Stimulated activated naive CD8-positive, alpha-beta T cell treated with anti-CD3 and anti-CD28 coated beads, Interleukin-15, Interleukin-2, amounts not matched to agents 100 ng/mL and 50 ng/mL, for 24 hours (primary cell): ENCODE results near the gene PTGER3.

Experiments
- H3K27ac Mint-ChIP-seq: one replicate; pipeline ENCODE4 v1.8.0; 2021; ENCODE audit warnings: mild to moderate bottlenecking, mixed read lengths
- H3K27me3 Mint-ChIP-seq: one replicate; pipeline ENCODE4 v1.8.0; 2021; ENCODE audit warnings: mixed read lengths
- H3K36me3 Mint-ChIP-seq: one replicate; pipeline ENCODE4 v1.8.0; 2021; ENCODE audit warnings: low read depth, mixed read lengths
- H3K4me1 Mint-ChIP-seq: one replicate; pipeline ENCODE4 v1.8.0; 2021; ENCODE audit warnings: low read depth, mixed read lengths
- H3K4me3 Mint-ChIP-seq: one replicate; pipeline ENCODE4 v1.8.0; 2021; ENCODE audit warnings: mild to moderate bottlenecking, mixed read lengths
- H3K9me3 Mint-ChIP-seq: one replicate; pipeline ENCODE4 v1.8.0; 2021; ENCODE audit warnings: mixed read lengths

The PTGER3 gene

DNA sequence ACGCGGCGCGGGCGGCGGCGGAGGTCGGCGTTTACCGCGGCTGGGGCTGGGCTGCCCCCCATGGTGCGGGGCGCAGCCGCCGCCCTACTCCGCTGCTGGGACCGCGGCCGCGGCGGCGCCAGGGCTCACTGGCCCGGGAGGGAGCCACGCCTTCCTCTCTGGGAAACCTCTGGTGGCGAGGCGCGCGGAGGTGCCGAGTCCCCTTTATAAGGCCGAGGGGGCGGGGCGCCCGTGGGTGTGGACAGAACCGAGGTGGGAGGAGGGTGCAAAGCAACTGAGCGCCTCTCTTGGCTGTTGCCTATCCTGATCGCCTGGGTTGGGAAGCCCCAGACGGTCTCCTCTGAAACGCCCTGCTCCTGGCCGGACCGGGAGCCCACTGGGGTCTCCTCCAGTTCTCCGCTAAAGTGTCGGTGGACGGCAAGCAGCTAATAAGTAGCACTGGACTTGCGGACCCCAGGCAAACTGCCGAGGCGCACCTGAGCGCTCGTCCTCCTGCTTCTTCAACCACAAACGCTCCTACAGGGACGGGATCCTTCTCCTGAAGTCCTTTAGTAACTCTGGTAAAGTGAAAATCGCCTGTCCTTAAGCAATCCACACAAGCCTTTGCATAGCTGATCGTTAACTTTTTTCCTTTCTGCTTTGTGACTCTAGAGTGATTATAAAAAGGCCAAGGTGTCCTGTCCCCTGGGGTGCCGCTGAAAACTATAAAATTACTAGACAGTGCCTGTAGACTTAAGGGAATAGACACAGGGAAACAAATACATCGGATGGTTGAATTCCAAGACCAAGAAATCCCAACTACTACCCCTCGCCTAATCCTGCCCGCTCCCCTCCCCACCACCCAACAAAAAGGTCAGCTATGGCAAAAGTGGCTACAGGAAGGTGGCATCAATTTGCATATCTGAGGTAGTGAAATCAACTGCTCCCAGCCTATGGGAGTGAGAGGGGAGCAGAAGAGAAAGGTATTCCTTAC, at the start of gene PTGER3:
Gene PTGER3 (minus strand): TSS at position 182 of the 973 bp plus-strand sequence. CDS start 239 bp downstream, outside the sequence.
- H3K4me3 Mint-ChIP-seq: peak within 1 kb of the TSS; percentile 70
- peaks cover 44% of the 10 kb centered on the region for H3K27me3 Mint-ChIP-seq
- H3K4me1 Mint-ChIP-seq: peaks cover 15% of the 10 kb centered on the region
- no peak within 1 kb of the TSS for H3K27ac Mint-ChIP-seq
- no peaks in the 10 kb centered on the region for H3K9me3 Mint-ChIP-seq
- no peaks in the 10 kb centered on the region for H3K36me3 Mint-ChIP-seq

DNA sequence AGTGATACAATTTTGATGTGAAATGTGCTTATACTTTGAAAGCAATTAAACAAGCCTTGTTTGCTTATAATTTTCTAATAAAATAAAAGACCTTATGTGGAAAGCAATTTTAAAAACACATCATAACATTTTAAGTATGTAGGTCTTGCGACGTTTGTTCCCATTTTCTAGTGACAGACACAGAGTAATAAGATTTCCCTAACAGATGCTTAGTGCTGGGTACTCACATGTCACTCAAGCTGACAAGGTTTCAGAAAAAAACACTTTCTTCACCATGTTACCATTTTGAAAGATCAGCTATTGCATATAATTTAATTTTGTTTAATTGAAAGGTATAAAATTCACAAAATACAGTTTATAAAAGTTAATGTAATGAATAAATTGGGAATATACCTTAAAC, 47.3 kb upstream of the PTGER3 start:
- no peaks in the 10 kb centered on the region for H3K4me1 Mint-ChIP-seq
- no peaks in the 10 kb centered on the region for H3K36me3 Mint-ChIP-seq
- no peak overlapping the region for H3K4me3 Mint-ChIP-seq
- H3K9me3 Mint-ChIP-seq: no peaks in the 10 kb centered on the region
- peaks cover 11% of the 10 kb centered on the region for H3K27me3 Mint-ChIP-seq
- H3K27ac Mint-ChIP-seq: no peak overlapping the region

DNA sequence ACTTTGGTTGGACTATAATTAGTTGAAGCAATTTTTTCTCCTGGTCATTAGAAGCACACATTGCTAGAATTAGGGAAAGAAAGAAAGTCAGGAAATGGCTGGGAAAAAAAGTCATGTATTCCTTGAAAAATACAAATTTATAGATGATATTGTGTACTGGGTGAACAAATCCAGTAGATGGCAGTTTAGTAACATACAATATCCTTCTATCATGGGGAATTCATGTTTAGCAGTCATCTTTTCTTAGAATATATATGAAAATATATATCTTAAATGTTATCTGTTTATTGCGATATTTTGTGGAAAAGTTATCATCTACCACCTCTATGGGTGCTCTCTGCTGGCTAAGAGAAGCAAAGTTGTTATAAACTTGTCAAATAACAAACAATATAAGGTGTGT, 46.3 kb upstream of the PTGER3 start:
- Mint-ChIP-seq H3K27me3 (peaks cover 10% of the 10 kb centered on the region), H3K9me3 (no peaks in the 10 kb centered on the region)

DNA sequence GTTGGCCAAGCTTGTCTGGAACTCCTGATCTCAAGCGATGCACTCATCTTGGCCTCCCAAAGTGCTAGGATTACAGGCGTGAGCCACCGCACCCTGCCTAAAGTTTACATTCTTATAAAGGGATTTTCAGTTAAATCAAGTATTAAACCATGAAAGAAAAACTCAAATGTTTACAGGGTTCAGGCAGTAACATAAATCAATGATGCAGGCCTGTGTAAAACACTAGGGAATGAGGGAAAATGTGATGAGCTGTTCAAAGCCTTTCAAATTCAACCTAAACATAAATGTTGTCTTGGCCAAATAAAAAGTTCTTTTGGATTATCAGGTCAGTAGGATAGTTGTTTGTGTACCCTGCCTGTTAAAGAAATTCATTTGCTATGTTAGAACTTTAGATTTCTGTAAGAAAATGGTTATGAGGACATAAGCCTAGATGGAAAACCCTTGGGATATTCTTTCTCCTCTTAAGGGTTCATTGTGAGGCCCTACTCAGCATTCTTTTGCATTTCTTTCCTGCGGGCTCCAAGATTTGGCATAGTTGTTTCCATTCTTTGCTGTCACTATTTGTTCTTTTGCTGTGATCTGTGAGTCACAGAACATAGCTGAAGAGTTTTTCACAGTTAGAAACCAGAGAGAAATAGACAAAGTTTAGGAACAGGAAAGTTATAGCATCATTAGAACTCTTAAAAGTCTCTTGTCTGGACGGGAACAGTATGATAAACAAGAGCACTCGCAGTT, 42.1 kb upstream of the PTGER3 start:
- Mint-ChIP-seq H3K4me1 (no peaks in the 10 kb centered on the region), H3K36me3 (no peaks in the 10 kb centered on the region), H3K27ac (no peak overlapping the region), H3K9me3 (no peaks in the 10 kb centered on the region), H3K27me3 (peaks cover 11% of the 10 kb centered on the region), H3K4me3 (no peak overlapping the region)

More for the DNA sequence above, 46.3 kb upstream of the PTGER3 start:
- no peak overlapping the region for H3K4me3 Mint-ChIP-seq
- H3K27ac Mint-ChIP-seq: no peak overlapping the region
- no peaks in the 10 kb centered on the region for H3K36me3 Mint-ChIP-seq
- H3K4me1 Mint-ChIP-seq: no peaks in the 10 kb centered on the region

DNA sequence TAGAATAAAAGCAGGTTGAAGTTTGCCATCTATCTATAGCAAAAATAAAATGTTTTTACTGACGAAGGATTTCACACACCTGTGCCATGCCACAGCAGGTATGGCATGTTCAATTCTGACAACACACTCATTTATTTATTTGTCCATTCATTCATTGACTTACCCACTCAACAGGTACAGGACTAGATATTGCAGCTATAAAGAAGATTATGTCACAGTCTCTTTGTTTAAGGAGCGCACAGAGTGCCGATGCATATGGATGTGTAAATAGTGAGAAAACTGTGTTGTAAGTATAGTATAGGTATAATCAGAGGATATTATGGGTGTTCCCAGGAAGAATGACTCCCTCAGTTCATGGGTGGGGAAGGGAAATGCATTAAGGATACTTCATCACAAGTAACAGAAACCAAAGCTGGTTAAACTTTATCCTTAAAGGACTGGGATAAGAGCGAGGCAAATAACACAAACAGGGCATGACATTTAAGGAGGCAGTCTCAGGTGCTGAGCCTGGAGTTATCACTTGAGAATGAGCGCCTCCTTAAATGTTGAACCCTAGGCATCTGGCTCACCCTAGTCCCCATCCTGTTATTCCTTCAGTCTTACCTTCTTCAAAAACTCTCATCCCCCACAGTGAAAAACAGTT, 41.1 kb upstream of the PTGER3 start:
- Mint-ChIP-seq H3K4me3 (no peak overlapping the region), H3K4me1 (no peaks in the 10 kb centered on the region), H3K27ac (no peak overlapping the region), H3K9me3 (no peaks in the 10 kb centered on the region), H3K27me3 (peaks cover 11% of the 10 kb centered on the region), H3K36me3 (no peaks in the 10 kb centered on the region)

DNA sequence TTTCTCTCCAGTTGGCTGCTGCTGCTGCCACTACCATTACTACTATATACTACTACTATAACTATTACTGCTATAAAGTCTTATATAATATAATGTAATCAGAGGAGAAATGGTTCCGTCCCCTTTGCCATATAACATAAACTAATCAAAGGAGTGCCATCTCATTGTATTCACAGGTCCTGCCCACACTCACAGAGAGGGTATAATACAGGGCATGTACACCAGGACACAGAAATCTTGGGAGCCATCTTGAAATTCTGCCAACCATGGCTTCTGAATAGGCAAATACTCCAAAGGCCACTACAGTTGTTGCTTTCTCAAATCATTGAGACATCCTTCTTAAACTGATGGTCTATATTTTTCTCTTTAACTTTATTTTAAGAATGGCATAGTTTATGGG, 40.1 kb upstream of the PTGER3 start:
- Mint-ChIP-seq H3K27me3 (peaks cover 19% of the 10 kb centered on the region), H3K27ac (no peak overlapping the region)

DNA sequence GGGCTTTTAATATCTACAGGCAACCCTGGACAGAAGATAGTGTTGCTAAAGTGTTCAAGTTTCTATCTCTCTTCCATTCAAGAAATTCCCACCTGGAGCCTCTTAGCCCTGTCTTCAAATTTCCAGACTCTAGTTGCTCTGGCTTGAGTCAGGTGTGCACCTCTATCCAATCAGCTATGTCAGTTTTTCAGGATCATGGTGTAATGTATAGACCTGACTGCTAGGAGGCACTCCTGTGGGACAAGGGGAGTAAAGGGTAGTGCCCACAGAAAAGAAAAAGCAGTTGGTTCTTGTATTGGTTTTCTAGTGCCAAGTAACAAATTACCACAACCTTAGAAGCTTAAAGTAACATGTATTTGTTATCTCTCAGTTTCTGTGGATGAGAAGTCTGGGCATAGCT, 39.4 kb upstream of the PTGER3 start:
- Mint-ChIP-seq H3K36me3 (no peaks in the 10 kb centered on the region), H3K4me1 (peaks cover under 1% of the 10 kb centered on the region), H3K4me3 (no peak overlapping the region), H3K27me3 (peaks cover 21% of the 10 kb centered on the region), H3K9me3 (no peaks in the 10 kb centered on the region), H3K27ac (no peak overlapping the region)

More for the DNA sequence above, 40.1 kb upstream of the PTGER3 start:
- H3K9me3 Mint-ChIP-seq: no peaks in the 10 kb centered on the region
- no peak overlapping the region for H3K4me3 Mint-ChIP-seq
- H3K4me1 Mint-ChIP-seq: no peaks in the 10 kb centered on the region
- no peaks in the 10 kb centered on the region for H3K36me3 Mint-ChIP-seq

DNA sequence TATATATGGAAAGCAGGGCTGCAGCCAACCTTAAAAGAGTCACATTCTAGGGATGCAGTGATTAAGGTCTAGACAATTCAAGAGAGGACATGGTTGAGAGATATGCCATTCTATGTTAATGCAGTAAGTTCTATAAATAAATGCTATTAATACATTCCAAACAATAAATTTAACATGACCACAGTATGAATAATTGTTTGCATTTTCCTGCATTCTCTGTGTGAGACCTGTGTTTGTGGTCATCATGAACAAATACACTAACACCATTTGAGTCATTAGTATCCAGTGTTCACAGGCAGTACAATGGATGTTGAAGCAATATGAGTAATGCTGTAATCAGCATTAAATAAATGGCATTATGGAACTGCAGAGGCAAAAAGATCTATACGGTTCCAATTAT, 38.7 kb upstream of the PTGER3 start:
- Mint-ChIP-seq H3K27me3 (peaks cover 21% of the 10 kb centered on the region), H3K9me3 (no peaks in the 10 kb centered on the region), H3K27ac (no peak overlapping the region), H3K4me1 (peaks cover 6% of the 10 kb centered on the region), H3K36me3 (no peaks in the 10 kb centered on the region), H3K4me3 (no peak overlapping the region)

DNA sequence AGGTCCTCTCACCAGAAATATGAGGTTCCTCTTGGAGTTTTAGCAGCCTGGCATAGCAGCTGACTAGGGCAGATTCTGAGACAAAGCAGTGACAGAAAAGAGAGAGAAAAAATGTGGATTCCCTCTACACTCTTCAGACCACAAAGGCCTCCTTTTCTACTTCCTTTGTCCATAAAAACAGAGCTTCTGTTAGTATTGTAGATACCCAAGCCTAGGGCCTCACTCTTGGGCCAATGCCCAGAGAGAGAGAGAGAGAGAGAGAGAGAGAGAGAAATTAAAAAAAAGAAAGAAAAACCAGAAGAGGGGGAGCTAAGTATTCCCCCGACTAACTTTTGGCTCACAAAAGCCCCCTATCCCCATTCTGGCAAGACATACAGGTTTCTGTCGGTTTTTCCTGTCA, 35.7 kb upstream of the PTGER3 start:
- peaks cover 22% of the 10 kb centered on the region for H3K4me1 Mint-ChIP-seq
- peaks cover 14% of the 10 kb centered on the region for H3K36me3 Mint-ChIP-seq
- no peak overlapping the region for H3K27ac Mint-ChIP-seq
- no peaks in the 10 kb centered on the region for H3K9me3 Mint-ChIP-seq
- peaks cover 14% of the 10 kb centered on the region for H3K27me3 Mint-ChIP-seq
- H3K4me3 Mint-ChIP-seq: no peak overlapping the region

DNA sequence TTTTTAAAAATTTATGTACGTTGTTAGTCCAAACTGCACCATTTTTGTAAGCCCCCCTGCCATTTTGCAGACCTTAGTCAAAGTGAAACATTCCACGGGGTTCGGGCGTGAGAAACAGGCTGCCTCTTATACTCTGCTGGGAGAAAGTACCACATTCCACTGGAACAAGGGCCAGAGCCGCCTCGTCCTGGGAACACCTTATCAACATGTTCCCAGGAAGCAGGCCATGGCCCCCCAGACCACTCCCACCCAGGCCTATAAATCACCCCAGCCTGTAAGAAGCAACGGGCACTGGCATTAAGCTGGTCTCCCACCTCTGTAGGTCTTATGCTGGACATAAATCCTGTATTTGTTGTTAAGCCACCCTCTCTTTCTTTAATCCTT, 34.1 kb upstream of the PTGER3 start:
- H3K9me3 Mint-ChIP-seq: no peaks in the 10 kb centered on the region
- peaks cover 28% of the 10 kb centered on the region for H3K4me1 Mint-ChIP-seq
- H3K36me3 Mint-ChIP-seq: peaks cover 26% of the 10 kb centered on the region
- H3K27me3 Mint-ChIP-seq: peaks cover 10% of the 10 kb centered on the region
- H3K27ac Mint-ChIP-seq: peak overlapping the region; percentile 87
- peak overlapping the region; percentile 99 for H3K4me3 Mint-ChIP-seq

DNA sequence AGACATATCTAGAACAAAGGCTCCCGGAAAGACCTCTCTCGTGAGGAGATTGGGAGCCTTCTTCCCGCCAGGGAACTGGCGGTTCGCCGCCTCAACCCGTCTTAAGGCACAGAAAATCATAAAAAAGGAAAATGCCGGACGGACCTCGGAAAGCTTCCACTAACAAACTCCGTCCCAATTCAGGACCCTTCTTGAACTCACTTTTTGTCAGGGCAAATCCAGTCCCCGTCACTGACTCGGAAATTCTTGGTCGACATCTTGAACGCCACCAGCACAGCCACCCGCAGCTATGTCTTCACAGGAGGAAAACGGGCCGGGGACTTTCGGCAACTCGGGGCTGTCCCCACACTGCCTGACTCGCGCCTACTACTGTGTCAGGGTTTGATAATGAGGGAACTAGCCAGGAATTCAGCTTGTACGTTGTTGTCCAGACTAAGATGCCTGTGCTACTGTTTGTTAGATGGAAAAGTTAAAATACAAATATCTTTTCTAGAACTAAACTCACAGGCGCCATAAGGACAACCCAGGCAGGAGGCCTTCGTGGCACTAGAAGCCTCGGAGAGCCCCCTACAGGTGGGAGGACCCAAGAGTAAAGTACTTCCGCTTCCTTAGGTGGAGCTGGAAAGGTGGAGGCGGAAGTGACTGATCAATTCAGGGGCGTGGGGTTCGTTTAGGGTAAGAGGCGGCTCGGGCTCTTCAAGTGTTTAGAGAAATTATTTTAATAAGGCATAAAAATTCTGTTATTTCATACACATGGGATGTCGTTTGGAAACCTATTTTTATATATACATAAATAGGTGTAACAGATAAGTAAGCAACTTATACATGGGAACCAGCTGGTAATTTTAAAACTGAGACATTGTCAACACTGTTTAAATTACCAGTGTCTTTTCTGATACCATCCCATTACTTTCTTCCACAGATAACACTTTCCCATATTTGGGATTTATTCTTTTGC, 33.4 kb upstream of the PTGER3 start, which contains the start of gene ZRANB2:
Gene ZRANB2 (minus strand): TSS at position 297 of the 958 bp plus-strand sequence. CDS start 40 bp downstream, at position 257.
- Mint-ChIP-seq H3K4me1 (peaks cover 29% of the 10 kb centered on the region), H3K36me3 (peaks cover 33% of the 10 kb centered on the region), H3K27ac (peak within 1 kb of the TSS; percentile 99), H3K9me3 (no peaks in the 10 kb centered on the region), H3K27me3 (peaks cover 10% of the 10 kb centered on the region), H3K4me3 (peak within 1 kb of the TSS; percentile 99)

DNA sequence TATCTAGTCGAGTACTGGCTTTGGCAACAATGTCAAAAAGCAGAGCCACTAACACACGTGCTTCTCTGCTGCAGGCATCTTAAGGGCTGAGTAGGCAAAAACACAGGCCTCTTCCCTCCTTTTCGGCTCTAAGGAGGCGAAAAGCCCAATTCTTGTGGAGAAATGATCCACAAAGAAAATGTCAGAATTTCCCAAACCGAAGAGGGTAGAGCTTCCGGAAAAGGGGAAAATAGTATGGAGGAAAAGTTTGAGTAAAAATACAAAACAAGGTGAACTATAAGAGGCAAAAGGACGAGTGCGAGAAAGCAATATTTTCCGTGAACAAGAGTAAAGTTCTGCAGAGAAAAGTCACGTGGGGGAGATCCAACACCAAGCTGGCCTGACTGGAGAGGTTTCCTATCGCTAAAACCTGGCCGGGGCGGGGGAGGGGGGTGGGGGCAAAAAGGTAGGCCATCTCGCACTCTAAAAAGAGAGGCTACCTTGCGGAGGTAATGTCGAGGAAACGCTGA, 32.7 kb upstream of the PTGER3 start:
- H3K4me3 Mint-ChIP-seq: peak overlapping the region; percentile 99
- H3K9me3 Mint-ChIP-seq: no peaks in the 10 kb centered on the region
- peaks cover 10% of the 10 kb centered on the region for H3K27me3 Mint-ChIP-seq
- H3K4me1 Mint-ChIP-seq: peaks cover 37% of the 10 kb centered on the region
- peaks cover 40% of the 10 kb centered on the region for H3K36me3 Mint-ChIP-seq
- peak overlapping the region; percentile 99 for H3K27ac Mint-ChIP-seq

DNA sequence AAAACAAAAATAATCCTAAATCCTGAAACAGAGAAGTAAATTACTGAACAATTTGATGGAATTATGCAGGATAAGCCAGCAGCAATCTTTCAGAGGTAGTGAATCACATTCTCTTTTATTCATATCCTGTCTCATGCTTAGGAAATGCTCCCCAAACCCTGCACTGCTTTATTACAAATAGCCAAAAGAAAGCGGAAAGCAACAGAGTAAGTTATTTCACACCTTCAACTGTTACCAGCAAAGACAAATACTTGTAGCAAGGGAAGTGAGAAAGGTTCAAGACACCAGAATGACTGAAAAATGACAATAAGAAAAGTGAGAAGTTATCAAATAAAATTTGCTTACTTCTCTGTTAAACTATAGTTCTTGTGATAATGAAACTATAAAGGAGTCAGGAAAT, 27.1 kb upstream of the PTGER3 start:
- Mint-ChIP-seq H3K36me3 (peaks cover 87% of the 10 kb centered on the region), H3K4me3 (no peak overlapping the region), H3K27me3 (no peaks in the 10 kb centered on the region), H3K27ac (peak overlapping the region; percentile 21), H3K9me3 (no peaks in the 10 kb centered on the region), H3K4me1 (peaks cover 40% of the 10 kb centered on the region)

DNA sequence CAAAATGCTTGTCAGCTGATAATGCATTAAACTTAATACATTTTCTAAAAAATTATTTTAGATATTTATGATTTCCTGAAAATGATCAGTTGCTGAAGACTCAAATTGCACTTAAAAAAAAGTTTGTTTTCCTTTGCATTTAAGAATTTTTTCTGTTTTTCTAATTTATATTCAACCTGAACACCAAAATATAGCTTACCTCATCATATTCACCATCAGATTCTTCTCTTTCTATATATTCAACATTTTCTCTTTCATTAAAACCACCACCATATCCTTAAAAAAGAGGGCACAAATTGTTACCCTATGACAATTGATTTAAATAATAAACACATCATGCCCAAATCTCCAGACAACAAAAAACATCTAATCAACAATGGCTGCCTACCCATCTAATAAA, 24.7 kb upstream of the PTGER3 start:
- H3K9me3 Mint-ChIP-seq: no peaks in the 10 kb centered on the region
- H3K36me3 Mint-ChIP-seq: peaks cover 88% of the 10 kb centered on the region
- H3K27ac Mint-ChIP-seq: no peak overlapping the region
- H3K27me3 Mint-ChIP-seq: no peaks in the 10 kb centered on the region
- H3K4me1 Mint-ChIP-seq: peaks cover 26% of the 10 kb centered on the region
- no peak overlapping the region for H3K4me3 Mint-ChIP-seq
